HG02678 (cell line): ENCODE results near the gene IGFL1.
"Not testable (repeated sequence)": the region's sequence is repeated elsewhere in the genome, so short reads cannot be mapped to it uniquely, and the experiment has no call there.

Experiments
- ATAC-seq: cut with Tn5 transposase; IDR thresholded peaks from one replicate; pipeline ENCODE4 v1.9.1; 2021; ENCODE audit warnings: mild to moderate bottlenecking, moderate library complexity; ENCODE audit not compliant: unreplicated experiment

The IGFL1 gene

DNA sequence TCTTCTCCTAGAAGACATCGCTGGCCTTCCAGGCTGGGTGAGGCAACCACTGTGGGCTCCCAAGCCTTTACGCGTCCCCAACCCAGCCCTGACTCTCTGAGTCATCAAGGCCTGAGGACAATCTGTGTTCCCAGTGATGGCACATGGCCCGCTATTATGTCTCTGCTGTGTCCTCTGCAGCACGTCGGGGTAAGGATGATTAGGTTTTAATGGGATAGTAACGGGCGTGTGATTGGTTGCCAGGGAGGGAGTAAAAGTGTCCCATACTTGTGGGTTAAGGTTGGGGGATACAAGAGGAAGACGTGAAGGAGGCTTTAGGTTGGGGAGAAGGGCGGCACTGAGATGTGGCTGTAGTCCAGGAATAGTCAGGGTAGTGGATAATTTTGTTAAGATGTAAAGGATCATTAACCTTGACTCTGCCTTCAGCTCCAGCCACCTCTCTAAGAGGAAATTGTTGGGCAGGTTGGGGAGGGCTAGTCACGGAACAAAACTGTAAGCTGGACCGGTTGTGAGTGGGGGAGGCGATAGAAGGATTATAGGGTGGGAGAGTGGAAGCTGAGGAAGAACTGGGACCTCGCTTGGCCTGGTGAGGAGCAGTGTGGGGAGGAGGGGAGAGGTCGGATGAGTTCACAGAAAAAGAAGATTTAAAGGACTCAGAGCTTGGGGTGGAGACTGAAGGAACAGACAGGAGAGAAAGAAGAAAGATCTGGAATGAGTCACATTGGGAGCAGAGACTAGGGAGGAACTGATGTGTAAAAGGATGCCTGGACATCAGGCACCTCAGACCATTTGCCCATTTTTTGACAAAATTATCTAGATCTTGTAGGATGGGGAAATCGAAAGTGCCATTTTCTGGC is 27.9 kb upstream of the IGFL1 start:
- no peak for ATAC-seq

DNA sequence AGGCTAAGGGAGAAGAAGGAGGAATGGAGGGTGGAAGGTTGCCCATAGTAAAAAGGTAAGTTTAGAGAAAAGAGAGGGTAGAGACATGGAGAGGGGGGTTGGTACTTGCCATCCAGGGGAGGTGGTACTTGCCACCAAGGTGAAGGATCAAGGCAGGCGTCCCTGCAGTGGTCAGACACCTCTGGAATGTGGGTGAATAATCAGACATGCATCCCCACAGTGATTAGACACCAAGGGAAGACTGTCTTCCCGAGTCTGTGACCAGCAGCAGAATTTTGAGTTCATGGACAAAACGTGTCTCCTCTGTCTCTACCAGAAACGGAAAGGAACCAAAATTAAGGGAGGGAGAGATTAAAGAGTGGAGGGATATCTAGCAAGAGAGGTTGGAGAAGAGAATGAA is 27.1 kb upstream of the IGFL1 start:
- no peak for ATAC-seq

DNA sequence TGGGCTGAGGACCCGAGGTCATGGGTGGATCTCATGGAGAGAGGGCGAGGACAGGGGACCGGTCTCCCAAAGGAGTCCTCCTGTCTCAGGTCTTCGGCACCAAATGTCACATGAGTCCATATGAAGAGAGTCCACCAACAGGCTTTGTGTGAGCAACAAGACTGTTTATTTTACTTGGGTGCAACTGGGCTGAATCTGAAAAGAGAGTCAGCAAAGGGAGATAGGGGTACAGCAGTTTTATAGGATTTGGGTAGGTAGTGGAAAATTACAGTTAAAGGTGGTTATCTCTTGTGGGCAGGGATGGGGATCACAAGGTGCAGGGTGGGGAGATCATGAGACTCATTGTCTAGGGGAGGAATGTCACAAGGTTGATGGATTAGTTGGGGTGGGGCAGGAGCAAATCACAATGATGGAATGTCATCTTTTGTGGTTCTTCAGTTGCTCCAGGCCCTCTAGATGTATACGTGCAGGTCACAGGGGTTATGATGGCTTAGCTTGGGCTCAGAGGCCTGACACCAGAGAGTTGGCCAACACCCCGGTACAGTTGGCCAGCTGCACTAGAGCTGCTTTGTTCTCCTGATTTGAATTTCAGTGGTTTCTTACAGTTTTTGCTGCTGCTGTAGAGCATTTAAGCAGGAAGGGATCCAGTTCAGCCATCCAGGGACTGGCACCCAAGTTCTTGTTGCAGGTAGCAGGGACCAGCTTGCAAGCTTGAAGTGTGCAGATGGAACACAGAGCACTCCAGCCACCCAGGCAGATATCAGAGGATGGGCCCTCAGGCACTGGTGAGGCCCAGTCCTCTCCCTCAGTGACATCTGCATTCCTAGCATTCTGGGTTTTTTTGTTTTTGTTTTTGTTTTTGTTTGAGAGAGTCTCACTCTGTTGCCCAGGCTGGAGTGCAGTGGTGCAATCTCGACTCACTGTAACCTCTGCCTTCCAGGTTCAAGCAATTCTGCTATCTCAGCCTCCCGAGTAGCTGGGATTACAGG is 26.4 kb upstream of the IGFL1 start:
- no peak for ATAC-seq

DNA sequence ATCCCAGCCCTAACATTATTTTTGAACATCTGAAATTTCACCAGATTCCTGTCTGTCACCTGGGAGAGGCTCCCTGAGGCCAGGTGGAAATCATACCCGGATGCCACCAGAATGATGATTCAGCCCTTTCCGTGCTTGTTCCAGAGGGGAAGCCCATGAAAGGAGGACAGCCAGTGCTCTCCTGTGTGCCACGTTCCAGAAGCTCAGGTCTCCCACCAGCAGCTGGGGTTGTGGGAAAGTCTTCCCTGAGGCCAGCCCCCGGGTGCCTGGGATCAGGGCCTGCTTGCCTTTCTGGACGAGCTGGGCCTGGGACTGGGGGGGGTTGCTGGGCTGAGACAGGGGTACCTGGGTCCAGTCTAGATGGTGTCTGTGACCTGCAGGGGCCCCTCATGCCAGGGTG is 25.5 kb upstream of the IGFL1 start:
- no peak for ATAC-seq

DNA sequence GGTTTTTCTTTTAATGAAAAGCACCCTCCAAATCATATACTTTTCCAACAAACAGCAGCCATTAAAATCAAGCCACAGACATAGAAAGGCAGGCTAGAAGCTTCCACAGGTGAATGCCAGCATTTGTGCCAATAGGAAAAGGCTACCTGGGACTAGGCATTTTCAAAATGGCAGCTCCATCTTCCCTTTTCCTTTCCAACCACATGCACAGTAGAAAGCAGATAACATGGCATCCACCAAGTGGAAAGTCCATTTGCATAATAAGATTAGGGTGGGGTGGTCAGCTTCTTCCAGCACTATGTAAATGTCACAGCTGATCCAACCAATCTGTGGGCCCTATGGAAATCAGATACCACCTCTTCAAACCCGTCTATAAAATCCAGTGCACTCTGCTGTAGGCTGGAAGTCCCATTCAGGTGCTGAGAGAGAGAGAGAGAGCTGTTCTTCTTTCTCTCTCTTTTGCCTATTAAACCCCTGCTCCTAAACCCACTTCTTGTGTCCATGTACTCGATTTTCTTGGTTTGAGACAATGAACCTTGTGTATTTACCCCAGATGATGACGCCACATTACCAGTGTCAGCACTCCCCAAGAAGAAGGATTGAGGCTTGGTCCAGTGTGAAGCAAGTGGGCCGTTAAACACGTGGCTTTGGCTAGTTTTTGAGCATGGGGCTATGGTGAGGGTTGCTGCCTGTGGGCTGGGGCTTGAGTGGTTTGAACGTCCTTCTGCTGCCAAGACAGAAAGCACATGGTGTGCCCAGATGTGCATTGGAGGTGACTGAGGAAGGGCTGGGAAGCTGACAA is 24.2 kb upstream of the IGFL1 start:
- ATAC-seq, result no peak

DNA sequence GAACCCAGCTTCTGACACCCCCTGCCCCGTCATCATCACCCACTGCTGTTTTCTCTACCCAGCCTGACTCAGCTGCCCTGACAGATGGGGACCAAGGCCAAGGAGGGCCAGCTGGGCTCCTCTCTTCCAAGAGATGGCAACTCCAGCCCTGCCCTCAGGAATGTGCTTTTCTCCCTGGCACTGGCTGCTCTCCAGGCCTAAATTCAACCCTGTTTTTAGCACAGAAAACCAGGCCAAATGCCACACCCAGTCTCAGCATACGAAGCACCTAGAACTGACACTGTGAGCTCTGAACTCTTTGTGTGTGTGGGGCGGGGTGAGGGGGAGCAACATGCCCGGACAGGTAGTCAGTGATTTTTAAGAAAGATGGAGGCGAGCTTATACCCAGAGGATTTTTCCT is 23.4 kb upstream of the IGFL1 start:
- no peak for ATAC-seq

DNA sequence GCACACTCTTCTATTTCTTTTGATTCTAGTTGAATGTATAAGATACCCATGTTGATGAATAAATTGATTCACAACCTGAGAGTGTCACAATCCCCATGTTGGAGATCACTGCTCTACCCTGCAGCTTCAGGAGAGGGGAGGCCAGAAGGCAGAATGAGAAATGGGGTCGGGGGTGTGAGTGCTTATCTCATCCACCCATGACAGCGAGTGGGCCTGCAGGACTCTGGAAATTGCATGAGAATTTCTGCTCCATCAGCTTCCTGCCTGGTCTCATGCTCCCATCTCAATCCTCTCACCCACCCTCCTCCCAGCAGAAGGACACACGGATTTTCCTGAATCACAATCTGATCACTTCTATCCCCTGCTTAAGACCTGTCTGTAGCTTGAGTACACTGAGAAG is 22.9 kb upstream of the IGFL1 start:
- no peak for ATAC-seq

DNA sequence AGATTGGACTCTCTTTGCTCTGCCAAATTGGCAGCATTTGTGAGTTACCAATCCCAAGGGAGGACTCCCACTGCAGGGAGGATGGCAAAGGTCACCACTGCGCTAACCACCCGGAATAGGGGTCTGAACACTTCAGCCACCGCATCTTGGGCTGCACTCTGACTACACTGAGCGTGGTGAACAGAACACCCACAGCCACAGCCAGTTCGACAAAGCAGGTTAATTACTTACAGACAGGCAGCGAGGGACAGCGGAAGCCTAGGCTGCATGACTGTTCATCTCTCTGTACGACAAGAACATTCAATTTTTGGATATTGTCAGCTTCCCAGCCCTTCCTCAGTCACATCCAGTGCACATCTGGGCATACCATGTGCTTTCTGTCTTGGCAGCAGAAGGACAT is 21.7 kb upstream of the IGFL1 start:
- ATAC-seq, result not testable (repeated sequence)

DNA sequence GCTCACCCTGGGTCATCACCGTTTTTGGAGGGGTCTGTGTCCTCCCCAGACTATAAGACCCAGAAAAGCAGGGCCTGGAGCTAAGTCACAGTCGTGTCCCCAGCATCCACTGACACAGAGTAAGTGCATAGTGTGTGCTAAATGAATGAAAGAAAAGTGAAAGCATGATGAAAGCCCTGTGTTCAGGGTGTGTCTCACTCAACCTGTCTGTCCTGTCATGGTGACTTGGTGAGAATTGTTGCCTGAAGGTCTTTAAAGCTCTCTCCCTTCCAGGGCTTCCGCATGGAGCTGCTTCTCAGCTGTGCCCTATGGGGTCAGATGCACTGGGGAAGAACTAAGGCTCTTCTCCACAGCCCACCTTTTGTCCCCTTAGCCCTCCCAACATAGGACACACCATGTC is 20.5 kb upstream of the IGFL1 start:
- no peak for ATAC-seq

DNA sequence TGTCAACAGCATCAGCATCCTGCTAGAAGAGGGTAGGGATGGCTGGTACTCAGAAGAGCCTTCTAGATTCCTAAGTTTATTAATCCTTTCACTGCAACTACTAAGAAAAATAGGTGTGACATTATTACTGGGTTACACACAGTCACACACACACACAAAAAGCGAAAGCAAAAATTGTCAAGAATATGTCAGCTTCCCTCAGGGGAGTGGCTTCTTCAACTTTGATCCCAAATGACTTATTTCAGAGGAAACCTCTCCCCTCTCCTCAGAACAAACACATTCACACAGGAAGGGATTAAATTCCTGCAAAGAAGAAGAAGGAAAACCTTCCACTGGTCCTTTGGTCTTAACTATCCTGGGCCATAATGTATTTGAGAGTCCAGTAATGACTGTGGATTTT is 20.1 kb upstream of the IGFL1 start:
- ATAC-seq, result no peak

DNA sequence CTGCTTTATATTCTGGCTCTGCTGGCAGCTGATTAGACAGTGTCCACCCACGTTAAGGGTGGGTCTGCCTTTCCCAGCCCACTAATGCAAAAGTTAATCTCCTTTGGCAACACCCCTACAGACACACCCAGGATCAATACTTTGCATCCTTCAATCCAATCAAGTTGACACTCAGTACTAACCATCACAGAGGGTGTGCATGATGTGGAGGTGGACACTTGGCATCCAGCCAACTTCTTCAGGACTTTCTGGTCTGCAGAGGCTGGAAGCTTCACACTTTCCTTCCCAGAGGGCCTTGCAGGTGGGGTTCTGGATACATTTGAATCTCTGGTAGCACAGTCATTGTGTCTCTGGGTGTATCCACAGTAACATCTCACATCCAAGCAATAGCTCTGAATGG is 18.9 kb upstream of the IGFL1 start:
- no peak for ATAC-seq

DNA sequence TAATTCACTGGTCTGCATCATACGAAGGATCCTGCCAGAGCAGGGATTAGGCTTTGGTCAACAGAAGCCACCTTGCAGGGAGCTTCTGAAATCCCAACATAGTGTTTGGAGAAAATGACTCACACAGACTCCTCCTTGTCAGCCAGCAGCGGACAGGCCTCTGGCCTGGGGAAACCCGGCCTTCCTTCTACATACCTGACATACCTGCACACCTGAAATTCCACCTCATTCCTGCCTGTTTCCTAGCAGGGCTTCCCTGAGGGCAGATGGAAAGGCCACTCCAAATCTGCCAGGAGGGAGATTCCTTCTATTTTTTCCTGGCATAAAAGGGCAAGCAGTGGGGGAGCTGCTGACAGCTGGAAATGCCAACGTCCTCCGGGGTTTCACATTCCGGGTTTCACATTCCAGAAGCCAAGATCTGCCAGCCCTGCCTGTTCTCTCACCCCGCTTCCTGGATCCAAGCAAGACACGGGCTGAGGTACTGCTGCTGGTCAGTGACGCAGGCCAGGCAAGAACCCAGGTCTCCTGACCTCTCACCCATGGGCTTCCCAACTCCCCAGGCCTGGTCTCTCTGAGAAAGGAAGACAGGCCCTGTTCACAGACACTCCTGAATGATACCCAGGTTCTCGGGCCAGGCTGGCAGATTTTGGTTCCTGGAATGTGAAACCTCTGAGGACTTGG is 18.2 kb upstream of the IGFL1 start:
- ATAC-seq, result no peak

DNA sequence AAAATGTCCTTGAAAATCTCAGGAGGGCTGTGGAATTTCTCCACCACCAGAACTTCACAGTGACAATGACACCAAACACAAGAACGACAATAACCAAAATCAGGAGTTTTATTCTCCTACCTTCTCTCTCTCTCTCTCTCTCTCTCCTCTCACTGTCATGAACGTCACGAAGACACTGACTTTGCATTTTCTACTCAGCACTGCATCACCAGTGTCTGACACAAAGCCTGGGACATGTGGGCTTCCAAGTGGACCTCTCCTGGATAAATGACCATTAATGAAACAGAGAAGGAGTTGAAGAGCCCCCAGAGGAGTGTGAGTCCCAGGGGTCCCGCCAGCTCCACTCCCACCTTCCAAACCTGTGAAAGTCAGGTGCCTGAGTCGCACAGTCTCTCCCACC is 16.9 kb upstream of the IGFL1 start:
- not testable (repeated sequence) for ATAC-seq

DNA sequence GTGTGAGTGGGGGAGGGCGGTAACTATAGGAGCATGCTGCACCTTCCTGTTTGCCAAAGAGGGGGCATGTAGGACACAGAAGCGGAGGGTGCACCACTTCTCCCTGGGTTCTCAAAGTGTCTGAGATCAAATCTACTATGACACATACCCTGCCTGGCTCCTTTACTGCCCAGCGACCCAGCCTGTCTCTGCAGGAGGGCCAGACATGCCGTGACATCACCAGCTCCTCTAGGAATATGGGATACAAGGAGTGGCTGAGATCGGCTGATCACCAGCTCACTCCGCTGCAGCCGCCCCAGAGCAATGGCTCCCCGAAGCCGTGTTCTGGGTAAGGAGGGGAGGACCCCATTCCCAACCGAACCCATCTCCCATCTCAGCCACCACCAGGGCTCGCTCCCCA is 16.4 kb upstream of the IGFL1 start:
- ATAC-seq, result no peak

DNA sequence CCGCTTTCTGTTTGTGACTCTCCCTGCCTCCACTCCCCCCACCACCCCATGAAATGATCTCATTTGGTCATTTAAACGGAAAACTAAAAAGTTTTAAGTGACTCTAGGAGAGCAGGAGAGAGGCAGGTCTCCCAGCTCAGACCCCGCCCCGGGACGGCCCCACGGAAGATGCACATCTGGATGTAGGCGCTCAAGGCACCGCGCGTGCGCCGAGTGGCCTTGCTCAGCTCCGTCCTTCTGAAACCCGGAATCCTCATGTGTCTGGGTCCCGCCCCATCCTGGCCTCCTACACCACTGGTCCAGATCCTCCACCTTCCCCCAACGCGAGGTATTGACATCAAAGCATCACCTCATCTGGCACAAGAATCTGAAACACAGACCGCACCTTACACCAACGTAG is 15.7 kb upstream of the IGFL1 start:
- ATAC-seq, result no peak

DNA sequence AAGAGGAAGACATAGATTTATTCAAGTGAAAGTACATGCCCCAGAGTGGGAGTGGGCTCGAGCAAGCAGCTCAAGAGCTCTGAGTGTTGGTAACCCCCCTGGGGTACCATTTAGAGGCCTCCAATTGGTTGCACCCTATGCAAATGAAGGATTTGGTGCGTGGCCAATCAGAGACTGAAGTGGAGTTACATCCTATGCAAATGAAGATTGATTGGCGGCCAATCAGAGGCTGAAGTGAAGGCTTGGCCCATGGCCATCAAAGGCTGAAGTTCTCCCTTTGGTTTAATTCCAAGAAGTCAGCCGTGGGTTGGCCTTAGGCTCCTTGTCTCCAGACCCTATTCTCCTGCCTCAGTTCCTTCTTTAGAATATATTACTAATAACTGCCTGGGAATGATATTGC is 12.9 kb upstream of the IGFL1 start:
- ATAC-seq, result no peak

DNA sequence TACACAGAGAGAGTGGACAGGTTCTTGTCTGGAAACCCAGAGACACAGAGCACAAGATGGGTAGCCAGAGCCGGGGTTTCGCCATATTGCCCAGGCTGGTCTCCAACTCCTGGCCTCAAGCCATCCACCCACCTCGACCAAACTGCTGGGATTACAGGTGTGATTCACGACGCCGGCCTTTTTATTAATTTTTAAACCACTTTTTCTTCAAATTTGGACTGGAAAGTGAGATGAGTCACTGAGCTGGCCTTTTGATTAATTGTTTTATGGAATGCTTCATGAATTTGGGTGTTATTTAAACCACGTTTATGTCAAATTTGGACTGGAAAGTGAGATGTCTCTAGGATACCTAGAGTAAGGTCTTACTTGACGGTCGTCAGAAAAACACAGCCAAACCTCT is 12.1 kb upstream of the IGFL1 start:
- no peak for ATAC-seq

DNA sequence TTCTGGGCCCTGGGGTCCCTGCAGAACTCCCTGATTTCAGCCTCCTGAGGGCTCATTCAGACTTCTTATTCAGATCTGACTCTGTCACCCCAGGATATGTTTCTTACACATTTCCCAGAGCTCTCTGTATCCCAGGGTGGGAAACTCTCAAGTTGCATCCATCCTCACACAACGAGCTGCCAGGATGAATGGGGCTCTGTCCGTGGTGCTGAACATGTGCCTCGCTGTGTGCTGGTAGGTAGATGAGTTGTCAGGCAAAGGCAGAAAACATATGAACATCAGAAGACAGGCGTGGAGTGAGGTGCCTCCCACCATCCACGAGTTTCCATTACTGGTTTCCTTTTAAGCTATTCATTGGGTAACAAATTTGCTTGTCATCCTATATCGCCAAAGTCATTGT is 11.4 kb upstream of the IGFL1 start:
- ATAC-seq, result no peak

DNA sequence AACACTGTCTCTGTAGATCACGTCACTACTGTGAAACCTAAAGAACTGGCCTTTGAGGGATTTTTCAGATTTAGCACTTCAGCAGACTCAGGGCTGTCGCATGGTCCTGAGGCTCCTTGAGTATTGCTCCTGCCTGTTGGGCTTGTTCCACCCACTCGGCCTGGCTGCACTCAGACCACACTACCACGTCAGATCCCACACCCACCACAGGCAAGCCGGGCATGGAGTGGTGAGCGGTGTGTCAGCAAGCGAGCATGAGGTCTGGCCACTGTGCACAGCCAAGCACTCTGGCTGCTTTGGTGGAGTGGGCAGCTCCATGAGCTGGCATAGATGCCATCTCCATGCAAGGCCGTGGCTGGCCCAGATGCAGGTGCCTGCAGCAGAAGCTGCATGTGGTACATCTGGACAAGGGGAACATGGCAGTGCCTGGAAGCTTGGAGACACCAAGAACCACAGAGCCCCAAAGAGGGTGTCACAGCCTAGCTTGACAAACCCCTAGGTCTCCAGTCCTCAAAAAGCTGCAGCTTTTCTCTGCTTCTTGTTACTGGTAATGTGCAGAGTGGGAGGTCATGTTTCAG is 9.4 kb upstream of the IGFL1 start:
- no peak for ATAC-seq

DNA sequence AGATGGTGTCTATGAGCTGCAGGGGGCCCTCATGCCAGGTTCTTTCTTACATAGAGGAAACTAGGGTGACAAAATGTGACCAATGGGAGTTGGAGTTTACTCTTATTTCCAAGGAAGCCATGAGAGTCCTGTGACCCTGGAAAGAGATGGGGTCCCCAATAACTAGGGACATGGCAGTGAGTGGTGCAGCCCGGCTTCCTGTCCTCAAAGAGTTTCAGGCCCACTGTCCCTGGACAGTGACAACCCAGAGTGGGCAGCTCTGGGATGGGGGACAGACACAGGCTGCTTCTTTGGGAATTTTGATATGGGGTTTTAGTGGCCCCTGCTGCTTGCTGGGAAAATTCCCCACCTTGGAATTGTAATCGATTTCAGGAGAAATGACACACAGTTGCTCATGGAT is 8.4 kb upstream of the IGFL1 start:
- no peak for ATAC-seq
